Left forelimb (tissue), 1 donor: ENCODE data around the gene CHST11.
"Not testable (repeated sequence)": the region's sequence is repeated elsewhere in the genome, so short reads cannot be mapped to it uniquely, and the experiment has no call there.

Source experiments
- DNase-seq: peaks from one replicate; pipeline ENCODE4 v3.0.0-alpha.2; 2018; ENCODE audit warnings: low spot score

The CHST11 gene

GRCh38 chr12:104604995-104605675, 148.4 kb downstream of the CHST11 start:
- no peak for DNase-seq

- DNase-seq: no peak
Observed at GRCh38 chr12:104605685-104606084, 148.9 kb downstream of the CHST11 start.

- no peak for DNase-seq
Observed at GRCh38 chr12:104608998-104609397, 152.2 kb downstream of the CHST11 start.

- no peak for DNase-seq
Observed at GRCh38 chr12:104609445-104609844, 152.7 kb downstream of the CHST11 start.

- no peak for DNase-seq
Observed at GRCh38 chr12:104610513-104611235, 153.9 kb downstream of the CHST11 start.

- no peak for DNase-seq
Observed at GRCh38 chr12:104611671-104612070, 154.9 kb downstream of the CHST11 start.

GRCh38 chr12:104613372-104613771, 156.6 kb downstream of the CHST11 start:
- not testable (repeated sequence) for DNase-seq

GRCh38 chr12:104615048-104615561, 158.4 kb downstream of the CHST11 start:
- DNase-seq: no peak

GRCh38 chr12:104618691-104619090, 161.9 kb downstream of the CHST11 start:
- no peak for DNase-seq

GRCh38 chr12:104619305-104619704, 162.6 kb downstream of the CHST11 start:
- no peak for DNase-seq

GRCh38 chr12:104620837-104621531, 164.2 kb downstream of the CHST11 start:
- DNase-seq: no peak

GRCh38 chr12:104622928-104623327, 166.2 kb downstream of the CHST11 start:
- no peak for DNase-seq

GRCh38 chr12:104623883-104624282, 167.1 kb downstream of the CHST11 start:
- no peak for DNase-seq

GRCh38 chr12:104624529-104624928, 167.8 kb downstream of the CHST11 start:
- no peak for DNase-seq

- DNase-seq: no peak
Observed at GRCh38 chr12:104626069-104626837, 169.5 kb downstream of the CHST11 start.

- no peak for DNase-seq
Observed at GRCh38 chr12:104627231-104627989, 170.7 kb downstream of the CHST11 start.

- no peak for DNase-seq
Observed at GRCh38 chr12:104627990-104628830, 171.5 kb downstream of the CHST11 start.

GRCh38 chr12:104628831-104629135, 172.0 kb downstream of the CHST11 start:
- no peak for DNase-seq

GRCh38 chr12:104630230-104630670, 173.5 kb downstream of the CHST11 start:
- DNase-seq: no peak

- no peak for DNase-seq
Observed at GRCh38 chr12:104631867-104632266, 175.1 kb downstream of the CHST11 start.
